Esophagus squamous epithelium (tissue), 5 donors: Measurements from ENCODE around the gene SEMA7A. TPM values are rescaled to one million over a fixed set of nuclear protein-coding genes. Genes with fewer than 3 reads are reported as not detected.

Experiments used
- DNase-seq: peaks from one replicate; lab custom pipeline; 2025; lab: John Stamatoyannopoulos, UW
- H3K27ac ChIP-seq, 4 donors: fragments of 200-600 bp; sonication (generic); one replicate each; pipeline ENCODE4 v1.5.1; 2016 to 2019; ENCODE audit warnings: mild to moderate bottlenecking in 1 of 4
- H3K27me3 ChIP-seq, 4 donors: fragments of 200-600 bp; sonication (generic); 1 replicate in 3 of 4; 2 replicates in 1 of 4; pipeline versions ENCODE4 v1.5.1 to v1.6.0; 2017 to 2021; ENCODE audit warnings: antibody characterized with exemption in 1 of 4
- H3K36me3 ChIP-seq, 3 donors: fragments of 200-600 bp; sonication (generic); one replicate each; pipeline ENCODE4 v1.5.1; 2016 to 2019
- H3K4me1 ChIP-seq, 3 donors: fragments of 200-600 bp; sonication (generic); one replicate each; pipeline ENCODE4 v1.5.1; 2017 to 2019
- H3K4me3 ChIP-seq, 4 donors: fragments of 200-600 bp; sonication (generic); 1 replicate in 3 of 4; 2 replicates in 1 of 4; pipeline ENCODE4 v1.5.1; 2016 to 2019; ENCODE audit warnings: mild to moderate bottlenecking in 2 of 4, moderate library complexity in 1 of 4
- H3K9me3 ChIP-seq, 3 donors: fragments of 200-600 bp; sonication (generic); one replicate each; pipeline ENCODE4 v1.5.1; 2016 to 2019
- CTCF ChIP-seq, 6 experiments: fragments of 450-650 bp in 4 of 6; fragments of 200-600 bp in 2 of 6; sonication (generic) in 2 of 6; IDR thresholded peaks; one replicate each; pipeline ENCODE4 v1.5.1; 2016 to 2019; ENCODE audit warnings: antibody characterized with exemption in 6 of 6, mild to moderate bottlenecking in 4 of 6, moderate library complexity in 4 of 6
- POLR2A ChIP-seq, 4 donors: fragments of 450-650 bp; IDR thresholded peaks; one replicate each; pipeline ENCODE4 v1.6.1; 2017; ENCODE audit warnings: antibody characterized with exemption in 4 of 4, mild to moderate bottlenecking in 4 of 4, moderate library complexity in 3 of 4
- WGBS, 2 donors: methylation state at CpG; one replicate each; pipeline ENCODE4 v1.1.5; 2018; 5-methylcytosine and 5-hydroxymethylcytosine counted together
- intact Hi-C: fragments of 100-400 bp; cut with DNase I; formaldehyde crosslinking; loops from one replicate; pipeline ENCODE4 v1.15.0; 2022
- total RNA-seq, 4 donors: library from RNA; depleted of rRNA; stranded (reverse); fragments of >200 nt; gene quantifications; one replicate each; pipeline ENCODE4 v1.1.0, GENCODE V29; 2016
- donor health status: DM: yes; HTN: yes; CAD: no.

SEMA7A gene
- total RNA-seq, 4 donors from 2014 or later: 1.2 to 7.5 (median 2.9) TPM

GRCh38 chr15:74395319-74396145, 38.2 kb downstream of the SEMA7A start:
- Histone ChIP-seq H3K9me3 (no peaks in the 10 kb centered on the region), H3K4me3 (no peak overlapping the region), H3K27ac (no peak overlapping the region), H3K27me3 (peaks cover 0 to 9% (median 0%) of the 10 kb centered on the region in 4 donors), H3K36me3 (no peaks in the 10 kb centered on the region), H3K4me1 (peaks cover 3 to 37% (median 11%) of the 10 kb centered on the region in 3 donors)
- intact Hi-C loops: no loop called here
- 87 to 91% methylated on average over 5 to 6 of the region's 17 CpGs for WGBS, 2 donors
- DNase-seq: no peak
- TF ChIP-seq CTCF (IDR thresholded peaks at IDR 0.05) (no peak), POLR2A (IDR thresholded peaks at IDR 0.05) (no peak)

- 79 to 88% methylated on average over 10 to 11 of the region's 11 CpGs for WGBS, 2 donors
- Histone ChIP-seq H3K27me3 (no peaks in the 10 kb centered on the region), H3K4me3 (no peak overlapping the region), H3K27ac (no peak overlapping the region), H3K4me1 (peaks cover 3 to 24% (median 7%) of the 10 kb centered on the region in 3 donors), H3K9me3 (no peaks in the 10 kb centered on the region), H3K36me3 (no peaks in the 10 kb centered on the region)
- intact Hi-C loops: no loop called here
- DNase-seq: no peak
- TF ChIP-seq CTCF (IDR thresholded peaks at IDR 0.05) (no peak), POLR2A (IDR thresholded peaks at IDR 0.05) (no peak)
Measured at GRCh38 chr15:74394090-74394846, 39.5 kb downstream of the SEMA7A start.

- no peaks in the 10 kb centered on the region for H3K27me3 ChIP-seq
- no peak for DNase-seq
- no peaks in the 10 kb centered on the region for H3K36me3 ChIP-seq
- no peak overlapping the region for H3K27ac ChIP-seq
- no peaks in the 10 kb centered on the region for H3K9me3 ChIP-seq
- TF ChIP-seq CTCF (IDR thresholded peaks at IDR 0.05): no peak
- TF ChIP-seq POLR2A (IDR thresholded peaks at IDR 0.05): no peak
- 73 to 82% methylated on average over 13 of the region's 13 CpGs for WGBS, 2 donors
- no peak overlapping the region for H3K4me3 ChIP-seq
- H3K4me1 ChIP-seq: peaks cover 3 to 19% (median 7%) of the 10 kb centered on the region in 3 donors
- intact Hi-C loops: no loop called here
Measured at GRCh38 chr15:74393423-74393822, 40.3 kb downstream of the SEMA7A start.

- H3K27ac ChIP-seq: no peak overlapping the region
- no peak overlapping the region for H3K4me3 ChIP-seq
- H3K36me3 ChIP-seq: no peaks in the 10 kb centered on the region
- H3K27me3 ChIP-seq: no peaks in the 10 kb centered on the region
- WGBS, 2 donors: 94 to 100% methylated on average over 6 to 7 of the region's 7 CpGs
- intact Hi-C loops: no loop called here
- TF ChIP-seq CTCF (IDR thresholded peaks at IDR 0.05): no peak
- no peak for TF ChIP-seq POLR2A (IDR thresholded peaks at IDR 0.05)
- H3K9me3 ChIP-seq: no peaks in the 10 kb centered on the region
- H3K4me1 ChIP-seq: peaks cover 3 to 19% (median 7%) of the 10 kb centered on the region in 3 donors
- DNase-seq: no peak
Measured at GRCh38 chr15:74392902-74393301, 40.9 kb downstream of the SEMA7A start.

- TF ChIP-seq CTCF (IDR thresholded peaks at IDR 0.05): no peak
- no peak for TF ChIP-seq POLR2A (IDR thresholded peaks at IDR 0.05)
- WGBS, 2 donors: 55 to 73% methylated on average over 3 to 7 of the region's 8 CpGs
- no peaks in the 10 kb centered on the region for H3K27me3 ChIP-seq
Measured at GRCh38 chr15:74392451-74392830, 41.3 kb downstream of the SEMA7A start.

More at GRCh38 chr15:74392451-74392830, 41.3 kb downstream of the SEMA7A start:
- H3K9me3 ChIP-seq: no peaks in the 10 kb centered on the region
- no peak overlapping the region for H3K27ac ChIP-seq
- DNase-seq: no peak
- H3K4me1 ChIP-seq: peaks cover 3 to 16% (median 7%) of the 10 kb centered on the region in 3 donors
- H3K36me3 ChIP-seq: no peaks in the 10 kb centered on the region
- intact Hi-C loops: no loop called here
- H3K4me3 ChIP-seq: no peak overlapping the region
